Activated naive CD8-positive, alpha-beta T cell treated with anti-CD3 and anti-CD28 coated beads, Interleukin-2, amount 10 ng/mL, durations not matched to agents 7 days and 5 days (primary cell): ENCODE measurements around the gene TP53. TPM values are rescaled to one million over a fixed set of nuclear protein-coding genes. Genes with fewer than 3 reads are reported as not detected.
"Not testable (repeated sequence)": the region's sequence is repeated elsewhere in the genome, so short reads cannot be mapped to it uniquely, and the experiment has no call there.

Experiments used
- ATAC-seq: fragments of 150-1000 bp; cut with Tn5 transposase; one replicate; pipeline ENCODE4 v1.10.0; 2021; ENCODE audit warnings: low read depth, moderate library complexity
- POLR2A ChIA-PET: fragments of 350-600 bp; sonication (Branson Sonifier 250); formaldehyde crosslinking; loops from one replicate; lab custom pipeline; 2021; ENCODE audit warnings: antibody characterized with exemption; lab: Charles Lee
- DNase-seq: peaks from one replicate; pipeline ENCODE4 v3.0.0; 2021
- H3K27ac Mint-ChIP-seq: one replicate; pipeline ENCODE4 v1.8.0; 2022; ENCODE audit warnings: mild to moderate bottlenecking, mixed read lengths
- H3K27me3 Mint-ChIP-seq: one replicate; pipeline ENCODE4 v1.8.0; 2022; ENCODE audit warnings: mild to moderate bottlenecking, moderate library complexity, mixed read lengths
- H3K36me3 Mint-ChIP-seq: one replicate; pipeline ENCODE4 v1.8.0; 2021; ENCODE audit warnings: mild to moderate bottlenecking, mixed read lengths
- H3K4me1 Mint-ChIP-seq: one replicate; pipeline ENCODE4 v1.8.0; 2021; ENCODE audit warnings: mixed read lengths
- H3K4me3 Mint-ChIP-seq: one replicate; pipeline ENCODE4 v1.8.0; 2022; ENCODE audit warnings: mild to moderate bottlenecking, moderate library complexity, mixed read lengths
- H3K9me3 Mint-ChIP-seq: one replicate; pipeline ENCODE4 v1.8.0; 2021; ENCODE audit warnings: mixed read lengths
- total RNA-seq, 2 experiments: library from RNA; stranded (reverse); gene quantifications; one replicate each; pipeline ENCODE4 v1.2.3, GENCODE V29; 2021

The TP53 gene
- total RNA-seq, 2 experiments from 2014 or later: 128 to 131 TPM

- POLR2A ChIA-PET: interaction anchor here (1.5 to 2.5 kb wide), 3 partner anchors 24 to 37 kb away, joined by 7 to 21 read pairs (median 11); partner anchors contain the start of genes FXR2, SAT2 and TP53
- Mint-ChIP-seq H3K27me3 (peaks cover 49% of the 10 kb centered on the region), H3K4me1 (peaks cover 11% of the 10 kb centered on the region), H3K27ac (no peak overlapping the region), H3K36me3 (no peaks in the 10 kb centered on the region), H3K9me3 (no peaks in the 10 kb centered on the region), H3K4me3 (no peak overlapping the region)
- ATAC-seq: no peak
- no peak for DNase-seq
Observed at GRCh38 chr17:7651665-7652387, 35.5 kb downstream of the TP53 start.

- Mint-ChIP-seq H3K27me3 (peaks cover 49% of the 10 kb centered on the region), H3K36me3 (no peaks in the 10 kb centered on the region), H3K4me1 (peaks cover 11% of the 10 kb centered on the region), H3K27ac (peak overlapping the region; percentile 35), H3K9me3 (no peaks in the 10 kb centered on the region), H3K4me3 (peak overlapping the region; percentile 76)
- DNase-seq: no peak
- ATAC-seq: peak; percentile 5
- POLR2A ChIA-PET: interaction anchor here (0.6 to 2.5 kb wide), 5 partner anchors 10 to 515 kb away, joined by 3 to 21 read pairs (median 7); partner anchors contain the start of genes FXR2, SAT2 and TP53
Observed at GRCh38 chr17:7651097-7651664, 36.1 kb downstream of the TP53 start.

- H3K9me3 Mint-ChIP-seq: no peaks in the 10 kb centered on the region
- peak within 1 kb of the TSS; percentile 84 for H3K4me3 Mint-ChIP-seq
- peaks cover 49% of the 10 kb centered on the region for H3K27me3 Mint-ChIP-seq
- ATAC-seq (peak; percentile 86), DNase-seq (peak; percentile 71)
- H3K36me3 Mint-ChIP-seq: no peaks in the 10 kb centered on the region
- H3K4me1 Mint-ChIP-seq: peaks cover 11% of the 10 kb centered on the region
- peak within 1 kb of the TSS; percentile 35 for H3K27ac Mint-ChIP-seq
- POLR2A ChIA-PET: interaction anchor here (0.6 to 2.5 kb wide), 6 partner anchors 9 to 515 kb away, joined by 3 to 21 read pairs (median 6); partner anchors contain the start of genes FXR2, SAT2 and TP53
Observed at GRCh38 chr17:7650509-7651096, 36.7 kb downstream of the TP53 start, which contains the start of gene ATP1B2. ATP1B2 (plus strand) TSS chr17:7650926; CDS start chr17:7651519, 593 bp downstream.

- ATAC-seq (no peak), DNase-seq (no peak)
- H3K4me3 Mint-ChIP-seq: no peak overlapping the region
- no peaks in the 10 kb centered on the region for H3K36me3 Mint-ChIP-seq
- no peaks in the 10 kb centered on the region for H3K9me3 Mint-ChIP-seq
- H3K4me1 Mint-ChIP-seq: peaks cover 16% of the 10 kb centered on the region
- POLR2A ChIA-PET: interaction anchor here (1.0 kb wide), 1 partner anchor 39 kb away, joined by 3 read pairs; no protein-coding TSS in a partner anchor
- H3K27me3 Mint-ChIP-seq: peaks cover 25% of the 10 kb centered on the region
- H3K27ac Mint-ChIP-seq: no peak overlapping the region
Observed at GRCh38 chr17:7647018-7647417, 40.3 kb downstream of the TP53 start.

- no peak for ATAC-seq
- Mint-ChIP-seq H3K4me3 (no peak overlapping the region), H3K36me3 (no peaks in the 10 kb centered on the region), H3K27me3 (peaks cover 27% of the 10 kb centered on the region), H3K4me1 (peaks cover 22% of the 10 kb centered on the region), H3K9me3 (no peaks in the 10 kb centered on the region), H3K27ac (no peak overlapping the region)
- POLR2A ChIA-PET: no interaction called here
- DNase-seq: no peak
Observed at GRCh38 chr17:7646457-7646856, 40.8 kb downstream of the TP53 start.

GRCh38 chr17:7644775-7645174 is 42.5 kb downstream of the TP53 start:
- H3K4me1 Mint-ChIP-seq: peaks cover 13% of the 10 kb centered on the region
- ATAC-seq (no peak), DNase-seq (no peak)
- H3K36me3 Mint-ChIP-seq: no peaks in the 10 kb centered on the region
- H3K9me3 Mint-ChIP-seq: no peaks in the 10 kb centered on the region
- H3K4me3 Mint-ChIP-seq: no peak overlapping the region
- H3K27ac Mint-ChIP-seq: no peak overlapping the region
- POLR2A ChIA-PET: no interaction called here
- peaks cover 13% of the 10 kb centered on the region for H3K27me3 Mint-ChIP-seq

- H3K4me1 Mint-ChIP-seq: peaks cover 13% of the 10 kb centered on the region
- H3K9me3 Mint-ChIP-seq, ATAC-seq, DNase-seq, H3K27ac Mint-ChIP-seq, H3K4me3 Mint-ChIP-seq, H3K36me3 Mint-ChIP-seq: not testable (repeated sequence)
- POLR2A ChIA-PET: interaction anchor here (1.1 to 1.6 kb wide), 2 partner anchors 9 to 46 kb away, joined by 3 to 5 read pairs; partner anchors contain the start of genes ATP1B2 and TP53
- H3K27me3 Mint-ChIP-seq: peaks cover 14% of the 10 kb centered on the region
Observed at GRCh38 chr17:7641635-7642034, 45.7 kb downstream of the TP53 start.

- Mint-ChIP-seq H3K36me3 (no peaks in the 10 kb centered on the region), H3K27ac (no peak overlapping the region), H3K4me1 (peaks cover 13% of the 10 kb centered on the region), H3K27me3 (peaks cover 14% of the 10 kb centered on the region), H3K9me3 (no peaks in the 10 kb centered on the region), H3K4me3 (no peak overlapping the region)
- POLR2A ChIA-PET: interaction anchor here (1.6 kb wide), 1 partner anchor 10 kb away, joined by 5 read pairs; the partner anchor contains the start of gene ATP1B2
- no peak for ATAC-seq
- DNase-seq: no peak
Observed at GRCh38 chr17:7640783-7641182, 46.5 kb downstream of the TP53 start.

- H3K27me3 Mint-ChIP-seq: peaks cover 8% of the 10 kb centered on the region
Observed at GRCh38 chr17:7636163-7636562, 51.1 kb downstream of the TP53 start.

GRCh38 chr17:7634384-7634783 is 52.9 kb downstream of the TP53 start:
- H3K27me3 Mint-ChIP-seq: peaks cover 6% of the 10 kb centered on the region
- H3K4me3 Mint-ChIP-seq: no peak overlapping the region
- no peak for DNase-seq
- H3K27ac Mint-ChIP-seq: no peak overlapping the region
- H3K36me3 Mint-ChIP-seq: no peaks in the 10 kb centered on the region
- H3K9me3 Mint-ChIP-seq: no peaks in the 10 kb centered on the region
- no peak for ATAC-seq
- POLR2A ChIA-PET: interaction anchor here (2.7 kb wide), 1 partner anchor 53 kb away, joined by 11 read pairs; the partner anchor contains the start of genes TP53 and WRAP53
- peaks cover 3% of the 10 kb centered on the region for H3K4me1 Mint-ChIP-seq

More at GRCh38 chr17:7636163-7636562, 51.1 kb downstream of the TP53 start:
- H3K36me3 Mint-ChIP-seq: no peaks in the 10 kb centered on the region
- no peaks in the 10 kb centered on the region for H3K9me3 Mint-ChIP-seq
- ATAC-seq (no peak), DNase-seq (no peak)
- POLR2A ChIA-PET: no interaction called here
- H3K27ac Mint-ChIP-seq: no peak overlapping the region
- no peak overlapping the region for H3K4me3 Mint-ChIP-seq
- peaks cover 4% of the 10 kb centered on the region for H3K4me1 Mint-ChIP-seq

- peaks cover 3% of the 10 kb centered on the region for H3K27me3 Mint-ChIP-seq
Observed at GRCh38 chr17:7633093-7633492, 54.2 kb downstream of the TP53 start.

GRCh38 chr17:7632492-7632894 is 54.8 kb downstream of the TP53 start:
- peaks cover 4% of the 10 kb centered on the region for H3K4me1 Mint-ChIP-seq
- H3K9me3 Mint-ChIP-seq: no peaks in the 10 kb centered on the region
- DNase-seq: no peak
- ATAC-seq: peak; percentile 28
- no peaks in the 10 kb centered on the region for H3K27me3 Mint-ChIP-seq
- H3K27ac Mint-ChIP-seq: no peak overlapping the region
- no peak overlapping the region for H3K4me3 Mint-ChIP-seq
- POLR2A ChIA-PET: interaction anchor here (0.8 to 1.3 kb wide), 2 partner anchors 41 to 54 kb away, joined by 5 to 26 read pairs; partner anchors contain the start of genes TP53 and WRAP53
- no peaks in the 10 kb centered on the region for H3K36me3 Mint-ChIP-seq

More at GRCh38 chr17:7633093-7633492, 54.2 kb downstream of the TP53 start:
- Mint-ChIP-seq H3K36me3 (no peaks in the 10 kb centered on the region), H3K9me3 (no peaks in the 10 kb centered on the region), H3K4me3 (no peak overlapping the region), H3K4me1 (peaks cover 2% of the 10 kb centered on the region), H3K27ac (no peak overlapping the region)
- no peak for ATAC-seq
- POLR2A ChIA-PET: interaction anchor here (0.8 to 2.7 kb wide), 3 partner anchors 40 to 54 kb away, joined by 5 to 26 read pairs (median 11); partner anchors contain the start of genes TP53 and WRAP53
- no peak for DNase-seq
